K562 (cell line): Measurements from ENCODE around the gene ID1. TPM values are rescaled to one million over a fixed set of nuclear protein-coding genes. Genes with fewer than 3 reads are reported as not detected.

Experiments
- ATAC-seq: fragments of 200-7000 bp; cut with Tn5 transposase; 3 replicates; pipeline ENCODE4 v1.9.1; 2020; ENCODE audit warnings: moderate library complexity
- BruUV-seq: library from RNA; stranded (reverse); fragments of 400-500 nt; replicated peaks from 2 replicates; lab custom pipeline; 2021; lab: Mats Ljungman, UMichigan
- CTCF ChIA-PET: fragments of 300-600 bp; formaldehyde crosslinking; extraction: SDS; loops from one replicate; lab custom pipeline; 2021; ENCODE audit warnings: low intra/inter-chr PET ratio; lab: Yijun Ruan, JAX
- POLR2A ChIA-PET: fragments of 300-600, 350-650 bp; sonication (Branson Sonifier 250); formaldehyde crosslinking; extraction: SDS; loops from one replicate; lab custom pipeline; 2021; ENCODE audit warnings: antibody characterized with exemption, inconsistent platforms; lab: Yijun Ruan, JAX
- DNase-seq, 4 experiments: peaks; one replicate each; pipeline versions ENCODE4 v3.0.0 to v3.0.0-alpha.2; 2011 to 2018; ENCODE audit warnings: low spot score in 3 of 4, mixed read lengths in 3 of 4; ENCODE audit errors: extremely low read depth in 1 of 4
- FAIRE-seq: peaks from 2 replicates; lab custom pipeline; 2011; peaks lifted over from hg19 to GRCh38; lab: Jason Lieb, UNC
- H2AFZ ChIP-seq: 2 replicates; pipeline ENCODE4 v1.6.0; 2011; ENCODE audit warnings: low read depth, low read length, control low read depth, inconsistent platforms
- H3K27ac ChIP-seq: fragments of 200-600 bp; 3 replicates; pipeline ENCODE4 v1.8.0; 2011; ENCODE audit warnings: low read depth, mild to moderate bottlenecking, control low read depth, inconsistent platforms, low read length, moderate library complexity, mixed read lengths; ENCODE audit errors: extremely low read depth
- H3K27me3 ChIP-seq, 2 experiments: fragments of 300-600 bp in 1 of 2; 2 replicates in 1 of 2; 3 replicates in 1 of 2; pipeline versions ENCODE4 v1.6.0 to v1.8.0; 2011; ENCODE audit warnings: inconsistent platforms in 2 of 2, low read length in 2 of 2, mild to moderate bottlenecking in 1 of 2, mixed read lengths in 1 of 2, moderate library complexity in 1 of 2; ENCODE audit not compliant: control insufficient read depth in 2 of 2, insufficient read depth in 2 of 2
- H3K36me3 ChIP-seq: fragments of 300-600 bp; 3 replicates; pipeline ENCODE4 v1.8.0; 2011; ENCODE audit warnings: mild to moderate bottlenecking, low read length, inconsistent platforms; ENCODE audit not compliant: control insufficient read depth, insufficient read depth
- H3K4me1 ChIP-seq, 2 experiments: fragments of 200-600 bp in 1 of 2; replicated peaks in 1 of 2; 2 replicates in 1 of 2; 3 replicates in 1 of 2; pipeline versions ENCODE4 v1.5.1 to v1.8.0; 2011; ENCODE audit warnings: inconsistent platforms in 2 of 2, low read length in 2 of 2, mild to moderate bottlenecking in 1 of 2, mixed read lengths in 1 of 2, moderate library complexity in 1 of 2; ENCODE audit not compliant: control insufficient read depth in 2 of 2, insufficient read depth in 2 of 2
- H3K4me2 ChIP-seq: 2 replicates; pipeline ENCODE4 v1.6.1; 2011; ENCODE audit warnings: low read length, control low read depth, inconsistent platforms, mixed read lengths; ENCODE audit not compliant: insufficient read depth
- H3K4me3 ChIP-seq: fragments of 200-600 bp; sonication (generic), shearing (Covaris generic); 2 replicates; pipeline ENCODE4 v1.5.1; 2016; ENCODE audit warnings: control low read depth, inconsistent platforms
- H3K79me2 ChIP-seq: fragments of 200-600 bp; 3 replicates; pipeline ENCODE4 v1.8.0; 2011; ENCODE audit warnings: low read length, inconsistent platforms; ENCODE audit not compliant: control insufficient read depth, insufficient read depth
- H3K9ac ChIP-seq, 2 experiments: 2 replicates each; pipeline versions ENCODE4 v1.6.0 to v1.6.1; 2011; ENCODE audit warnings: low read depth in 2 of 2, low read length in 2 of 2, control low read depth in 1 of 2, inconsistent platforms in 1 of 2, mild to moderate bottlenecking in 1 of 2, mixed read lengths in 1 of 2; ENCODE audit not compliant: insufficient read depth in 1 of 2
- H3K9me1 ChIP-seq: one replicate; pipeline ENCODE4 v1.6.0; 2011; ENCODE audit warnings: inconsistent platforms, mild to moderate bottlenecking, low read length, moderate library complexity; ENCODE audit not compliant: control insufficient read depth, insufficient read depth
- H3K9me3 ChIP-seq: replicated peaks from 2 replicates; pipeline ENCODE4 v1.5.1; 2011; ENCODE audit warnings: low read depth, low read length, inconsistent platforms; ENCODE audit not compliant: control insufficient read depth, insufficient read depth
- H4K20me1 ChIP-seq: replicated peaks from 2 replicates; pipeline ENCODE4 v1.6.1; 2011; ENCODE audit warnings: low read length, inconsistent platforms, mixed read lengths; ENCODE audit not compliant: control insufficient read depth, insufficient read depth
- SUPT5H ChIP-seq: fragments of 450-650 bp; IDR thresholded peaks from 2 replicates; pipeline ENCODE4 v1.6.1; 2016
- TOE1 ChIP-seq, 2 experiments: fragments of 450-650 bp in 1 of 2; sonication (generic) in 1 of 2; formaldehyde crosslinking in 1 of 2; IDR thresholded peaks; 2 replicates each; pipeline versions ENCODE4 v1.7.1 to v1.8.0; 2016 to 2022; ENCODE audit warnings: borderline replicate concordance in 2 of 2, mild to moderate bottlenecking in 2 of 2, antibody characterized with exemption in 1 of 2, inconsistent platforms in 1 of 2, low read depth in 1 of 2, missing genetic modification reagents in 1 of 2, moderate library complexity in 1 of 2
- ZBTB33 ChIP-seq: sonication (generic); formaldehyde crosslinking; IDR thresholded peaks from 2 replicates; pipeline ENCODE4 v1.8.1; 2023; ENCODE audit warnings: mild to moderate bottlenecking, missing genetic modification reagents
- WGBS: fragments of 100-300 bp; shearing (Covaris generic); methylation state at CpG from one replicate; pipeline ENCODE4 v1.1.6; 2016; ENCODE audit warnings: low coverage, mixed read lengths; ENCODE audit not compliant: insufficient coverage; ENCODE audit errors: missing lambda C conversion rate; 5-methylcytosine and 5-hydroxymethylcytosine counted together
- in situ Hi-C: fragments of 300-500 bp; cut with MboI; formaldehyde crosslinking; loops from 4 replicates; pipeline ENCODE4 v1.15.0; 2018; ENCODE audit warnings: inconsistent platforms, mixed read lengths
- intact Hi-C: fragments of 100-400 bp; cut with micrococcal nuclease; formaldehyde crosslinking; loops from 2 replicates; pipeline ENCODE4 v1.14.2; 2022
- polyA plus RNA-seq, 8 experiments: library from polyadenylated mRNA; depleted of rRNA in 4 of 8; stranded (reverse) in 5 of 8; unstranded in 3 of 8; fragments of >200 nt; fragmentation: Nextera tagmentation in 2 of 8; fragmentation: Illumina TruSeq in 1 of 8; extraction: Ambion mirVana in 2 of 8; extraction: Trizol in 1 of 8; gene quantifications; 2 replicates each; pipeline versions ENCODE4 v1.2.1 to v1.2.3, GENCODE V29; 2011 to 2014; ENCODE audit warnings: inconsistent platforms in 1 of 8, missing spikeins in 1 of 8
- total RNA-seq, 7 experiments: library from RNA; depleted of rRNA in 6 of 7; stranded (reverse); fragments of >200 nt in 6 of 7; fragmentation: Illumina TruSeq in 2 of 7; extraction: Trizol in 2 of 7; gene quantifications; 2 replicates each; pipeline versions ENCODE4 v1.2.1 to v1.2.3, GENCODE V29; 2011 to 2021; ENCODE audit warnings: low replicate concordance in 1 of 7
- TF ChIP-seq, protein P1 (sequence below): fragments of 450-650 bp; conservative IDR thresholded peaks from 2 replicates; pipeline ENCODE4 v1.6.1; 2016; ENCODE audit warnings: missing genetic modification characterization, low read depth, mild to moderate bottlenecking, control low read depth, missing compliant biosample characterization

Gene ID1
- total and polyA plus RNA-seq, 9 of the 15 experiments (the other 6 are each of a cell fraction or from before 2014, with no cell fraction given) = 1.4 to 358 (median 65.0) TPM

DNA sequence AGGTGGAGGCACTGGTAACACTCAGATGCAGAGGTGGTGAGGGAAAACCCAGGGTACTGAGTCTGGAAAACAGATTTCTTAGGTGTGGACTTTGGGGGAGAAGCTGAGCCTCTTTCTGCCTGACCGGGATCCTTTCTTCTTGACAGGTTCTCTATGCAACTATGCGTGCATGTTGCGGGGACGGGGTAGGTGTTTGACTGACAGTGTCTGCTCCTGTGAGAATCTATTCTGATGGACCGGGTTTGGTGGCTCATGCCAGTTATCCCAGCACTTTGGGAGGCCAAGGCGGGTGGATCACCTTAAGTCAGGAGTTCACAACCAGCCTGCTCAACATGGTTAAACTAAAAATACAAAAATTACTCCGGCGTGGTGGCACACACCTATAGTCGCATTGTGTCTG, 27.9 kb upstream of the ID1 start:
- POLR2A ChIA-PET = interaction anchor here (0.6 to 2.6 kb wide), 6 partner anchors 11 to 51 kb away, joined by 3 to 14 read pairs (median 3); partner anchors contain the start of gene ID1
- Histone ChIP-seq H3K36me3 (no peaks in the 10 kb centered on the region), H3K79me2 (peaks cover 16% of the 10 kb centered on the region), H3K9me1 (no peaks in the 10 kb centered on the region), H3K4me1 (peaks cover 7 to 30% of the 10 kb centered on the region in 2 experiments; a peak in 4 of 5 replicates), H3K4me2 (no peak overlapping the region), H3K9me3 (0 out of 2 replicates have a peak, but pooled peaks cover 4% of the 10 kb centered on the region), H3K27ac (no peak overlapping the region), H3K4me3 (no peak overlapping the region), H3K27me3 (no peaks in the 10 kb centered on the region), H3K9ac (no peak overlapping the region), H2AFZ (no peak overlapping the region), H4K20me1 (no peaks in the 10 kb centered on the region)
- ATAC-seq = no peak
- intact Hi-C loops = no loop called here
- BruUV-seq = no TSS peak
- CTCF ChIA-PET = no interaction called here
- no peak for DNase-seq
- WGBS = 86% methylated on average over 9 of the region's 9 CpGs
- TF ChIP-seq, protein P1, sequence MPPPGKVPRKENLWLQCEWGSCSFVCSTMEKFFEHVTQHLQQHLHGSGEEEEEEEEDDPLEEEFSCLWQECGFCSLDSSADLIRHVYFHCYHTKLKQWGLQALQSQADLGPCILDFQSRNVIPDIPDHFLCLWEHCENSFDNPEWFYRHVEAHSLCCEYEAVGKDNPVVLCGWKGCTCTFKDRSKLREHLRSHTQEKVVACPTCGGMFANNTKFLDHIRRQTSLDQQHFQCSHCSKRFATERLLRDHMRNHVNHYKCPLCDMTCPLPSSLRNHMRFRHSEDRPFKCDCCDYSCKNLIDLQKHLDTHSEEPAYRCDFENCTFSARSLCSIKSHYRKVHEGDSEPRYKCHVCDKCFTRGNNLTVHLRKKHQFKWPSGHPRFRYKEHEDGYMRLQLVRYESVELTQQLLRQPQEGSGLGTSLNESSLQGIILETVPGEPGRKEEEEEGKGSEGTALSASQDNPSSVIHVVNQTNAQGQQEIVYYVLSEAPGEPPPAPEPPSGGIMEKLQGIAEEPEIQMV = no peak
- no peak for FAIRE-seq
- in situ Hi-C loops = loop anchor here (25.0 kb wide), 1 partner anchor 1060 kb away; no protein-coding TSS in a partner anchor

DNA sequence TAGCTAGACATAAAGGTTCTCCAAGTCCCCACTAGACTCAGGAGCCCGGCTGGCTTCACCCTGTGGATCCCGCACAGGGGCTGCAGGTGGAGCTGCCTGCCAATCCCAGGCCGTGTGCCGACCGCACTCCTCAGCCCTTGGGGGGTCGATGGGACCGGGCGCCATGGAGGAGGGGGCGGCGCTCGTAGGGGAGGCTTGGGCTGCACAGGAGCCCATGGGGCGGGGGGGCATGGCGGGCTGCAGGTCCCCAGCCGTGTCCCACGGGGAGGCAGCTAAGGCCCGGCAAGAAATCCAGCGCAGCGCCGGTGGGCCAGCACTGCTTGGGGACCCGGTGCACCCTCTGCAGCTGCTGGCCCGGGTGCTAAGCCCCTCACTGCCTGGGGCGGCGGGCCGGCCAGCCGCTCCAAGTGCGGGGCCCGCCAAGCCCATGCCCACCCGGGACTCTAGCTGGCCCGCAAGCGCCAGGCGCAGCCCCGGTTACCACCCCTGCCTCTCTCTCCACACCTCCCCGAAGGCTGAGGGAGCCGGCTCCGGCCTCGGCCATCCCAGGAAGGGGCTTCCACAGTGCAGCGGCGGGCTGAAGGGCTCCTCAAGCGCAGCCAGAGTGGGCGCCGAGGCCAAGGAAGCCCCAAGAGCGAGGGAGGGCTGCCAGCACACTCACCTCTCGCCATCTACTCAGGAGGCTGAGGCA, 26.5 kb upstream of the ID1 start:
- Histone ChIP-seq H3K9me1 (no peaks in the 10 kb centered on the region), H3K36me3 (no peaks in the 10 kb centered on the region), H3K4me3 (no peak overlapping the region), H2AFZ (no peak overlapping the region), H4K20me1 (no peaks in the 10 kb centered on the region), H3K9ac (no peak overlapping the region), H3K4me2 (no peak overlapping the region), H3K79me2 (peaks cover 8% of the 10 kb centered on the region), H3K27ac (no peak overlapping the region), H3K4me1 (peaks cover 2 to 18% of the 10 kb centered on the region in 2 experiments; a peak in 3 of 5 replicates), H3K27me3 (no peaks in the 10 kb centered on the region), H3K9me3 (0 out of 2 replicates have a peak, but pooled peaks cover 4% of the 10 kb centered on the region)
- no peak for DNase-seq
- POLR2A ChIA-PET = interaction anchor here (0.7 to 2.6 kb wide), 8 partner anchors 8 to 29 kb away, joined by 3 to 14 read pairs (median 3); partner anchors contain the start of gene ID1
- ATAC-seq = no peak
- intact Hi-C loops = no loop called here
- WGBS = 95% methylated on average over 20 of the region's 43 CpGs
- no TSS peak for BruUV-seq
- no peak for FAIRE-seq
- in situ Hi-C loops = loop anchor here (25.0 kb wide), 1 partner anchor 1059 kb away; no protein-coding TSS in a partner anchor
- TF ChIP-seq SUPT5H (no peak), ZBTB33 (CRISPR knock-in tag) (0 out of 2 replicates have a peak, but pooled peaks have one; percentile 13), TOE1 (IDR thresholded peaks at IDR 0.05; ENCODE audit: borderline replicate concordance) (no peak), TOE1 (CRISPR knock-in tag; IDR thresholded peaks at IDR 0.05; ENCODE audit: borderline replicate concordance, low read depth) (no peak)
- CTCF ChIA-PET = no interaction called here
